NCI-H1105 (cell line): Measurements from ENCODE around the gene MAIP1.
"Not testable (repeated sequence)": the region's sequence is repeated elsewhere in the genome, so short reads cannot be mapped to it uniquely, and the experiment has no call there.

Experiments used
- DNase-seq: peaks from one replicate; lab custom pipeline; 2025; lab: John Stamatoyannopoulos, UW

The MAIP1 gene, protein sequence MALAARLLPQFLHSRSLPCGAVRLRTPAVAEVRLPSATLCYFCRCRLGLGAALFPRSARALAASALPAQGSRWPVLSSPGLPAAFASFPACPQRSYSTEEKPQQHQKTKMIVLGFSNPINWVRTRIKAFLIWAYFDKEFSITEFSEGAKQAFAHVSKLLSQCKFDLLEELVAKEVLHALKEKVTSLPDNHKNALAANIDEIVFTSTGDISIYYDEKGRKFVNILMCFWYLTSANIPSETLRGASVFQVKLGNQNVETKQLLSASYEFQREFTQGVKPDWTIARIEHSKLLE

DNA sequence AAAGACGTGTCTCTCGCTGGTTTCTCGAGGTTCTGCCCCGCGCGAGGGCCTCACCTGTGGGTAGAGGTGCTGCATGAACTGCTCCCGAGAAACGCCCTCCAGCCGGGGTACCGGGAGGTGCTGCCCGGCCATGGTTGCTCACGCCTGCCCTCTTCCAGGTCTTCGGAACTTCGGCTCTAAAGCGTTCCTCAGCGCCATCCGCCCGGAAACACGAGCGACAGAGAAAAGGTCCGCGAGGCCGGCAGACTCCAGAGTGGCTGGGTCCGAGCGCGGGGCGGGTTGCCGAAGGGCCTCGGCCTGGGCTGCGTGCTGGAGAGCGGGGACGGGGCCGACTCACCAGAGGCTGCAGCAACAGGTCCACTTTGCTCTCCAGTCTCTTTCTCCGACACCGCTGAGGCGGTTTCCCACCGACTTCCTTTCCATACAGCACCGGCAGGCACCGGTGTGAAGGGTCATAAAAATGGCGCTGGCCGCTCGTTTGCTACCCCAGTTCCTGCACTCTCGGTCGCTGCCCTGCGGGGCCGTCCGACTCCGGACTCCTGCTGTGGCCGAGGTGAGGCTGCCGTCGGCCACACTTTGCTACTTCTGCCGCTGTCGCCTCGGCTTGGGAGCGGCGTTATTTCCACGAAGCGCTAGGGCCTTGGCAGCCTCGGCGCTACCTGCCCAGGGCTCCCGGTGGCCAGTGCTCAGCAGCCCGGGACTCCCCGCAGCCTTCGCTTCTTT, at the start of gene MAIP1, which contains the start of gene TYW5:
MAIP1 (plus strand) TSS at position 244 of the 723 bp plus-strand sequence; CDS start at position 461, 217 bp downstream.
TYW5 (minus strand) TSS at position 153 of the 723 bp plus-strand sequence; CDS start at position 132, 21 bp downstream.
- peak; percentile 76 for DNase-seq

DNA sequence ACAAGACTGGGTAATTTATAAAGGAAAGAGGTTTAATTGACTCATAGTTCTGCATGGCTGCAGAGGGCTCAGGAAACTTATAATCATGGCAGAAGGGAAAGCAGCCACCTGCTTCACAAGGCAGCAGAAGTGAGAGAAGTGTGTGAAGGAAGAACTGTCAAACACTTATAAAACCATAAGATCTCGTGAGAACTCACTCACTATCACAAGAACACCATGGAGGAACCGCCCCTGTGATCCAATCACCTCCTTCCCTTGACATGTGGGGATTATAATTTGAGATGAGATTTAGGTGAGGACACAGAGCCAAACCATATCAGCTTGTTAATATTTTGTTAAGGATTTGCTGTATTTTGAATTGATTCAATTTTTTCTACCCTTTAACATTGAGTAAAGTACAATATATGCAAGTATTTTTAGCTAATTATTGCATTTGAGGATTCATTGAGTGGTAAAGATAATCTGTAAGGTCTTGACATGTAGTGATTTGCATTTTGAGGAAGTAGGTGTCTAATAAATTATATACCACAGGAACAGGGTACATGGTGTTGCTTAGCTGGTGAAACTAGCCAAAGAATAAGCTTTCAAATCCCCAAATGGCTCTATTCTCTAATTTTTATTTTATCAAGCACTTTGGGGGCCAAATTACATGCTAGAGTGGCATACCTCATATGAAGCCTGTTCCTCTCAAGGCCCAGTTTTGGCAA, 48.2 kb upstream of the MAIP1 start:
- no peak for DNase-seq

GRCh38 chr2:199910338-199911051, 44.9 kb upstream of the MAIP1 start:
- no peak for DNase-seq

GRCh38 chr2:199911052-199911876, 44.1 kb upstream of the MAIP1 start, which contains the start of gene C2orf69:
Gene C2orf69 (plus strand): TSS chr2:199911293. CDS start chr2:199911439, 146 bp downstream.
- peak; percentile 94 for DNase-seq

DNA sequence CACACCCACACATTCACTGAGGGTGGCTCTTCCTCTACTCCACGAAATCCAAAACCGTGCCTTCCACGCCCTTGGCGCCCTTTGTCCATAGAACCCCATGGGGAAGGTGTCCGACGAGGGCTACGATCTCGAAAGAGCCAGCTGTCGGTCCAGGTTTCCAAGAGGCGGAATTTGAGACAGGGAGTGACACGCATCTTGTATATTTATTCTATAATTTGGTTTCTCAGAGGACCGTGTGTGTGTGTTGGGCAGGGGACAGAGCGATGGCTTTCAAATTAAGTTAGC, 43.6 kb upstream of the MAIP1 start:
- DNase-seq, result no peak

GRCh38 chr2:199912553-199913114, 42.7 kb upstream of the MAIP1 start:
- not testable (repeated sequence) for DNase-seq

DNA sequence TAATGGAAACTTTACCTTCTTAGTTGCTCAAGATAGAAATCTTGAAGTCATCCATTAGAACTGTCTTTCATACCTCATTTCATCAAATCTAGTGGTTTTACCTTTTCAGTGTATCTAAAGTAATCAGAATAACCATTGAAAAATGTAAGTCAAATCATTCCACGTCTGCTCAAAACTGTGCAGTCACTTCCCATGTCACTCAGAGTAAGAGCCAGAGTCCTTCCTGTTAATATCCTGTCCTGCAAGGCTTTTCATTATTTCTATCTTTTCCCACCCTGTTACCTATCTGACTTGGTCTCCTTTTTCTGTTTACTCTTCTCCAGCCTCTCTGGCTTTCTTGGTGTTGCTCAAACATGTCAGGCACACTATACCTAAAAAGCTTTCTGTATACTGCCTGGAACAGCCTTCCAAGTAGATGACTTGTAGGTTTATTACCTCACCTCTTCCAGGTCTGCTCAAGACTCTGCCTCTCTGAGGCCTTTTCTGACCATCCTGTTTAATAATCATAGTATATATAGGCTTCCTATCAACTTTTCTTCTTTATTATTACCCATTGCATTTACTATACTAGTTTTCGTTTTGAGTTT, 40.9 kb upstream of the MAIP1 start:
- no peak for DNase-seq

- DNase-seq, result no peak
Measured at GRCh38 chr2:199916980-199917379, 38.4 kb upstream of the MAIP1 start.

GRCh38 chr2:199922856-199923255, 32.5 kb upstream of the MAIP1 start:
- DNase-seq, result no peak

GRCh38 chr2:199923924-199924323, 31.5 kb upstream of the MAIP1 start:
- no peak for DNase-seq

DNA sequence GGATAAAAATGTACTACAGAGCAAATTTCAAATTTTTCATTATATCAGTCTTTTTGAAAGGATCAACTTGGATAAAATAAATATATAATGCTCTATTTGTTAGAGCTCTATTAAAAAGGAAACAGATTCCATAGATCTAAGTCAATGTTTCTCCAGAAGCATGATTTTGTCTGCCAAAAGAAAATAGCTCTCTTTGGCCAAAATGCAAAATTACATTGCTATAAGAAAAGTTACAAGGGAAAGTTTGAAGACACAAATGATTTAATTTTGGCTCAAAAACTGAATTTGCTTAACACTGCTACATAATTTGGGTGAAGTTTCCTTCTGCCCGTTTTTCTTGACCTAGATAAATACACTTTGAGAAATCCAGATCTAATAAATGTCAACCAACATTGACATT, 28.6 kb upstream of the MAIP1 start:
- DNase-seq, result no peak

- DNase-seq, result no peak
Measured at GRCh38 chr2:199928226-199928625, 27.2 kb upstream of the MAIP1 start.

DNA sequence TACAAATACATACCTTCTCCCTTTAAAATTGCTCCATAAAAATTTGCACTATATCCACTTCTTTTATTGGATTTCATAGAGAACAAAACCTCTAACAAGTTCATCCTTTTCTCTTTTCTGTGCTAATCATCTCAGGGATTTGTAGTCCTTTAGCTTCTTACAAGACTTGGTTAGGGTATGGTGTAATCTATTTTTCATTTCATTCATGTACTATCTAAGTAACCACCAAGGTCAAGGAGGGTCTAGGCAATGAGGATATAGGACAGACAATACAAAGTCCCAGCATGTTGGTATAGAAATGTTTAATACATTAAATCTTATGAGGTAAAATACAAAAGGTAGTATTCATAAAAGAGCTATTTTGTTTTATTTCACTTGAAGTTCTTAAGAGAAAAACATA, 26.8 kb upstream of the MAIP1 start:
- no peak for DNase-seq

- DNase-seq, result no peak
Measured at GRCh38 chr2:199929262-199929661, 26.1 kb upstream of the MAIP1 start.

GRCh38 chr2:199932312-199932855, 23.0 kb upstream of the MAIP1 start:
- DNase-seq, result no peak

GRCh38 chr2:199933466-199933865, 21.9 kb upstream of the MAIP1 start:
- no peak for DNase-seq

DNA sequence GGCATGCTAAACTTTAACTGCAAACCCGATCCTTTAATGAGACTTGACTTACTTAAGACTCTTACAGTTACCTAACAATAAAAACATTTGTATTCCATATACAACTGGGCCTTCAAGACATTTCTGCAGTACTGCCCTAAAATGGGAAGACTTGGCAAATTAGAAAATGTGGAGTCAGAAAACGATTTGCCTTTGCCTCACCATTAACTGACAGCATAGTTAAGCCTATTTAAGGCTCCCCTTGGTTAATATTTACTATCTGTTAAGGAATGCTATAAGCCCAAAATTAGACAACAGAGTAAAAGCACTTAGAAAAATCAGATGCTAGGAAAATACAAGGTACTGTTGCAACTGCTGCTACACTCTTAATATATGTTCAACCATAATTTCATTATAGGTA, 18.8 kb upstream of the MAIP1 start:
- DNase-seq, result no peak

DNA sequence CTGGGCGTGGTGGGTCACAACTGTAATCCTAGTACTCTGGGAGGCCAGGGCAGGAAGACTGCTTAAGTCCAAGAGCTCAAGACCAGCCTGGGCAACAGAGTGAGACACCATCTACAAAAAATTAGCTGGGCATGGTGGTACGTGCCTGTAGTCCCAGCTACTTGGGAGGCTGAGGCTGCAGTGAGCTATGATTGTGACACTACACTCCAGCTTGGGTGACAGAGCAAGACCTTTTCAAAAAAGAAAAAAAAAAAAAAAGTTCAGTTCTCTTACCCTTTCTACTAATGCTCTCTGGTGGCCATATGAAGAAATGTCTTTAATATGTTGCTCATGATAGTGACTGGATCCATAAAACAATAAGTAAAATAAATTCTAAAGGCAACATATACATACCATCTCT, 15.0 kb upstream of the MAIP1 start:
- DNase-seq, result peak; percentile 12

GRCh38 chr2:199943373-199943772, 12.0 kb upstream of the MAIP1 start:
- no peak for DNase-seq

DNA sequence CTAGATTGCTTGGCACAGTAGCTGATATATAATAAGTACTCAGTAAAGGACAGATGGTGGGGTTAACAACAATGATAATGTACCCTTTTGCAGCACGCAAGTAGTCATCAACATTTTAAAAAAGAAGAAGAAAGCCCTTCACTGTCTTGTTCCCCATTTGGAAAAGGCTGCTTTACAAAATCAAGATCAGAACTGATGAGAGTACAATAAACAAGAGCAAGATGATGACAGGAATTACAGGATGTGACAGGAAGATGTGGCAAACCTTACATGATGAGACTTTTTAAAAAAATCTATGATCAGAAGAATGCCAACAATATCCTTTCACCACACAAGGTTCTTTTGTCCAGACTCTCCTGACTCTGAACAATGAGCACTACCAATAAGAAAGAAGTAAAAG, 9.2 kb upstream of the MAIP1 start:
- no peak for DNase-seq
